GM10248 (cell line): ENCODE results near the gene BPGM.
"Not testable (repeated sequence)": the region's sequence is repeated elsewhere in the genome, so short reads cannot be mapped to it uniquely, and the experiment has no call there.

Source experiments
- CTCF ChIA-PET: fragments of 300-600 bp; sonication (Branson Sonifier 250); formaldehyde crosslinking; extraction: SDS; loops from one replicate; lab custom pipeline; 2021; ENCODE audit warnings: antibody characterized with exemption; lab: Yijun Ruan, JAX
- POLR2A ChIA-PET: fragments of 350-650 bp; sonication (Branson Sonifier 250); formaldehyde crosslinking; extraction: SDS; loops from one replicate; lab custom pipeline; 2020; ENCODE audit warnings: antibody characterized with exemption; lab: Yijun Ruan, JAX
- DNase-seq: peaks from one replicate; pipeline ENCODE4 v3.0.0; 2012; ENCODE audit errors: extremely low spot score
- TF ChIP-seq, protein P1 (sequence below): IDR thresholded peaks from 2 replicates; pipeline ENCODE4 v1.5.1; 2012; ENCODE audit warnings: mild to moderate bottlenecking, low read depth; ENCODE audit errors: extremely low read depth, missing control alignments, control extremely low read depth

BPGM gene

DNA sequence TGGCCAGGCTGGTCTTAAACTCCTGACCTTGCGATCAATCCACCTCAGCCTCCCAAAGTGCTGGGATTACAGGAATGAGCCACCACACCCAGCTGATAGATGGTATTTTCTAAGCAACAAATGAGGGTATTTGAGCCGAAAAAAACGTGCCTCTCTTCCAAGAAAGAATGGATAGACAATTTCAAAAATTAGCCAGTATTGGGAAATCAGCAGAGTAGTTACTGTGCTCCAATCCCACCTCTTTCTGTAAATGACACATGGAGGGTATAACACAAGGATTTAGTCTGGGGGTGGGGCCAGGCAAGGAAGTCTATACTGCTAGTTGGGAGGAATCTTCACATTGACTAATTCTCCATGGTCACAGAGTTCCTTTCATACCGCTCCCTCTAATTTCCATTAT, 9.2 kb upstream of the BPGM start:
- no peak for DNase-seq
- TF ChIP-seq, protein P1, sequence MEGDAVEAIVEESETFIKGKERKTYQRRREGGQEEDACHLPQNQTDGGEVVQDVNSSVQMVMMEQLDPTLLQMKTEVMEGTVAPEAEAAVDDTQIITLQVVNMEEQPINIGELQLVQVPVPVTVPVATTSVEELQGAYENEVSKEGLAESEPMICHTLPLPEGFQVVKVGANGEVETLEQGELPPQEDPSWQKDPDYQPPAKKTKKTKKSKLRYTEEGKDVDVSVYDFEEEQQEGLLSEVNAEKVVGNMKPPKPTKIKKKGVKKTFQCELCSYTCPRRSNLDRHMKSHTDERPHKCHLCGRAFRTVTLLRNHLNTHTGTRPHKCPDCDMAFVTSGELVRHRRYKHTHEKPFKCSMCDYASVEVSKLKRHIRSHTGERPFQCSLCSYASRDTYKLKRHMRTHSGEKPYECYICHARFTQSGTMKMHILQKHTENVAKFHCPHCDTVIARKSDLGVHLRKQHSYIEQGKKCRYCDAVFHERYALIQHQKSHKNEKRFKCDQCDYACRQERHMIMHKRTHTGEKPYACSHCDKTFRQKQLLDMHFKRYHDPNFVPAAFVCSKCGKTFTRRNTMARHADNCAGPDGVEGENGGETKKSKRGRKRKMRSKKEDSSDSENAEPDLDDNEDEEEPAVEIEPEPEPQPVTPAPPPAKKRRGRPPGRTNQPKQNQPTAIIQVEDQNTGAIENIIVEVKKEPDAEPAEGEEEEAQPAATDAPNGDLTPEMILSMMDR = no peak
- ChIA-PET POLR2A (no interaction called here), CTCF (interaction anchor here (1.3 kb wide), 1 partner anchor 20 kb away, joined by 5 read pairs; no protein-coding TSS in a partner anchor)

DNA sequence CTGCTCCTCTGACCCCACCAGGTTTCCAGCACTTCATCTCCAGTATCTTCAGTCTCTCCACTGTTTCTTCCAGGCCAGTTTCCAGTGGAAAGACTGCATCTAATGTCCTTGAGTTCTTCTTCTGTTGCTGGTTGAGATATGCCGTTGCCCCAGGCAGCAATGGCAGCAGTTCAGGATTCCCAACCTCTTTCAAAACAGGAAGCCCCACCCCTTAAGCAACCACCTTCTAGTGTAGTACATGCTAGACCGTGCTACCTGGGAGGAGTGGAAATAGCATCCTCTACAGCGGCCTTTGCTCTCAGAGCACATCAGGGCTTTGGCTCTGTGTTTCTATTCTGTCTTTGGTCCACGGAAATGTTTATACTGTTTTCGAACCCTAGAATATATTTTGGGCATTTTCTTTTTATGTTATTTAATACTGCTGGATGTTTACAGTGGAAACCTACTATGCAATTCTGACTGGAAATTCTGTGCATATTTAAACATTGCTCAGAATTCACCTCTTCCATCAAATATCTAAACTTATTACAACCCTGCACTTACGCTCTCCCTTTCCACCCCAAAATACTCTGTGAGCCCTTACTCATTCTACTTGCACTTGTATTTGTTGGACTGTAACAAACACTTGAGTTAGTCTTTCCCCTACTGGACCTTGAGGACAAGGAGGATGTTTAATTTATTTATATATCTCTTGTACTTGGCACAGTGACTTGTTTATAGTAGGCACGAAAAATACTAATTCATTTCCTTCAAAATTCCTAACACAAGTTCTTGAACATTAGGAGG, 8.5 kb upstream of the BPGM start:
- POLR2A ChIA-PET = interaction anchor here (1.5 kb wide), 1 partner anchor 9 kb away, joined by 3 read pairs; no protein-coding TSS in a partner anchor
- CTCF ChIA-PET = no interaction called here
- DNase-seq = no peak
- TF ChIP-seq, protein P1 = no peak

DNA sequence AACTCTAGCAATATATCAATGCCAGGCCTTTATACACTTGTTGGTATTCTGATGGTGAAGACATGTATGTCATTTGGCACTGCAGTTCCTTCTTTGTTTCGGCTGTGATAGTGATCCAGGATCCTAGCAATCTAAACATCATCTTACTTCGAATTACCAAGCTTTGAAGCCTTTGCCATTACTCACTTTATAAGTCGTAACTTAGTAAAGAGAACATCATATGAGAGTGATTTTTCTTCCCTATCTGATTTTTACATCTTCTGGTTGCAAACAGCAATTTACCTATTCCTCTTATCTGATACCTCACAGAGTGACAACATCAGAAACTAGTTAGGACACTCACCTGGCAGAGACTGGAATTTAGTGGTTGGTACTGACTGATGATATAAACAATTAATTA, 7.6 kb upstream of the BPGM start:
- CTCF ChIA-PET = no interaction called here
- POLR2A ChIA-PET = interaction anchor here (1.5 kb wide), 1 partner anchor 9 kb away, joined by 3 read pairs; no protein-coding TSS in a partner anchor
- DNase-seq = no peak
- TF ChIP-seq, protein P1 = no peak

DNA sequence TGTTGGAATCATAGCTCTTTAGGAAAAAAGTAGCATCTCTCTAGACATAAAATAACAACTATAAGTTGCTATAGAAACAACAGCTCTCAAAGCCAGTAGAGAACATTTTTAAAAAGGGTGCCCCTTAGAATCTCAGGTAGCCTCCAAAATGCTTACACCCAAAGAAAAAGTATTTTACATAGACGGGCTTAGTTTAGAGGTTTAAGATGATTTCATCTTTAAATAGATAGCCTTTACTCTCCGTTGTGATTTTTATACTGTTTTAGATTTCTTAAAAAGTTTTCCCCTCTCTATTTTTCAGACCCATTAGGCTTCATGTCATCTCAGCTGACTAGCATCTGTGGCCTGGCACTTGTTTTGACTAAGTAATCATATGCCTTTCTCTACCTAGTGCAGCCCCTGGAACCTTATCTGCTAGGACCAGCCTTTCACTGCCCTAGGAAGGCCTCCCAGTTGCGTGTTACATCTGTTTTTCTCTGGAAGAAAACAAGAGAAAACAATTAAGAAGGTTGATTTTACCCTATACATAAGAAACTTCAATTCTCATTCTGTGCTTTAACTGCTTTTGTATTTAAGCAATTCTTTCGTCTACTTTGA, 6.9 kb upstream of the BPGM start:
- ChIA-PET POLR2A (interaction anchor here (1.5 kb wide), 1 partner anchor 8 kb away, joined by 3 read pairs; no protein-coding TSS in a partner anchor), CTCF (no interaction called here)
- TF ChIP-seq, protein P1 = no peak
- DNase-seq = no peak

DNA sequence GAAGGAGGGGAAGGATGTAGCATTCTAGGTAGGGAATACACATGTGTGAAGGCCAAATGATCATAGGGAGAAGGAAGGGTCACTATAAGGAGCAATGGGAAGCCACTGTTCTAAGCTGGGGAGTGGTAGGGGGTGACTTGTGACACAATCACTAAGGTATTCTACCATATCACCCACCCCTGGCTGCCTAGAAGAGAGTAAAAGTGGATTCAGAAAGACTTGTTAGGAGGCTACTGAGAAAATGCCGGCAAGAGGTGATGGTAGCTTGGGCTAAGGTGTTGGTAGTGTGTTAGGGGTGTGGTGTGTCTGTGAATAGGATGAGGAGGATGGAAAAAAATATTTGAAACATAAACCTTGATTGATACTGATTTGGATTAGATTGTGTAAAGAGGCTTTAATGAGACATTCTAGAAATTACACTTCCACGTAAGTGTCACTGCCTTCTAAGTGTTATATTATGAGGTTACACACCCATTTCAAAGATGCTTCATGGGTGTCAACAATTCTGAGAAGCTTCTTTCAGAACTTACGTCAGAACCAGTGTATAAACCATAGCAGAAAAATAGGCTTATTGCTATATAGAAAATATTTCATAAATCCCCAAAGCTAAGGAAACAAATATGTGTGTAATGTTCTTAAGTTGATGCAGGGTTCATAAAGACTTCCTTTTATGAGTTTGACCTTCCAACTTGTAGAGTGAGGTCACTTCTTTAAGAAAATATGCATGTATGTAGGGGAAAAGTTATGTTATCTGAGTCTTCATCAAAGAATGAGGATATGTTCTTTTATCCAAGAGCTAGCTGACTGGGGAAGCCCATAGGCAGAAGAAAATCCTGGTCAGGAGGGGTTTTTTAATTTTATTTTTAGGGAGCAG, 5.6 kb upstream of the BPGM start:
- no peak for DNase-seq
- TF ChIP-seq, protein P1 = no peak
- ChIA-PET CTCF (interaction anchor here (1.0 to 10.1 kb wide), 3 partner anchors 8 to 54 kb away, joined by 3 to 99 read pairs (median 3); no protein-coding TSS in a partner anchor), POLR2A (no interaction called here)

DNA sequence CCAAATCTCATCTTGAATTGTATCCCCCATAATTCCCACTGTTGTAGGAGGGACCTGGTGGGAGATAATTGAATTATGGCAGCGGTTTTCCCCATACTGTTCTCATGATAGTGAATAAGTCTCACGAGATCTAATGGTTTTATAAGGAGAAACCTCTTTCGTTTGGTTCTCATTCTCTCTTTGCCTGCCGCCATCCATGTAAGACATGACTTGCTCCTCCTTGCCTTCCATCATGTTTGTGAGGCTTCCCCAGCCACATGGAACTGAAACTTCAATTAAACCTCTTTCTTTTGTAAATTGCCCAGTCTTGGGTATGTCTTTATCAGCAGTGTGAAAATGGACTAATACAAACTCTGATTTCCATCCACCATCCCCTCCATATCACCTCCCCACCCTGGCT, 4.7 kb upstream of the BPGM start:
- POLR2A ChIA-PET, DNase-seq: not testable (repeated sequence)
- CTCF ChIA-PET = interaction anchor here (1.1 to 10.1 kb wide), 2 partner anchors 9 to 53 kb away, joined by 3 to 99 read pairs; no protein-coding TSS in a partner anchor
